Measurements from ENCODE around the gene HOXA11.

DNA sequence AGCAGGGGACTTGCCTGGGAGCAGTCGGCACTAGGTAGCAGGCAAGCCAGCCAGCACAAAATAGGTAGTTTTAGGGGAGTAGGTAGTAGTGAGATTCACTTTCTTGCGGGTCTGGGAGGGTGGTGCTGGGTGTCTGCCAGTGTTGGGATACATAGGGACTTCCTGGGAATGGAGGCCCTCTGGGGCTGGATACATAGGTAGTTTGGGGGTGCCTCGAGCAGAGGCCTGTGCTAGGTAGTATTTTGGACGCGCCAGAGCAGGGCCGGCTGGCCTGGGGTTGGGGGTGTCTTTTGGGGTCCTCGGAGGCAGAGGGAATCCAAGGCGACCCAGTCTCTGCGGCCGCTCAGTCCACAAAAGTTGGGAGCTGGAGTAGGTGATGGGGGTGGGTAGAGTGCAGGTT is 30.7 kb downstream of the HOXA11 start:
- no peak; the same call in 1 of the 2 replicates for TF ChIP-seq EZH2phosphoT487 (IDR thresholded peaks at IDR 0.05; ENCODE audit: borderline replicate concordance, low read length)
- TF ChIP-seq, protein P1, sequence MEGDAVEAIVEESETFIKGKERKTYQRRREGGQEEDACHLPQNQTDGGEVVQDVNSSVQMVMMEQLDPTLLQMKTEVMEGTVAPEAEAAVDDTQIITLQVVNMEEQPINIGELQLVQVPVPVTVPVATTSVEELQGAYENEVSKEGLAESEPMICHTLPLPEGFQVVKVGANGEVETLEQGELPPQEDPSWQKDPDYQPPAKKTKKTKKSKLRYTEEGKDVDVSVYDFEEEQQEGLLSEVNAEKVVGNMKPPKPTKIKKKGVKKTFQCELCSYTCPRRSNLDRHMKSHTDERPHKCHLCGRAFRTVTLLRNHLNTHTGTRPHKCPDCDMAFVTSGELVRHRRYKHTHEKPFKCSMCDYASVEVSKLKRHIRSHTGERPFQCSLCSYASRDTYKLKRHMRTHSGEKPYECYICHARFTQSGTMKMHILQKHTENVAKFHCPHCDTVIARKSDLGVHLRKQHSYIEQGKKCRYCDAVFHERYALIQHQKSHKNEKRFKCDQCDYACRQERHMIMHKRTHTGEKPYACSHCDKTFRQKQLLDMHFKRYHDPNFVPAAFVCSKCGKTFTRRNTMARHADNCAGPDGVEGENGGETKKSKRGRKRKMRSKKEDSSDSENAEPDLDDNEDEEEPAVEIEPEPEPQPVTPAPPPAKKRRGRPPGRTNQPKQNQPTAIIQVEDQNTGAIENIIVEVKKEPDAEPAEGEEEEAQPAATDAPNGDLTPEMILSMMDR (IDR thresholded peaks at IDR 0.05; ENCODE audit: low read depth, low read length, poor library complexity, severe bottlenecking), result no peak

Data from DOHH2 (cell line).